Psoas muscle (tissue), 8 donors: ENCODE results near the gene PLXNA4. TPM values are rescaled to one million over a fixed set of nuclear protein-coding genes. Genes with fewer than 3 reads are reported as not detected.

Source experiments
- ATAC-seq, 4 donors: fragments of 200-7000 bp; cut with Tn5 transposase; one replicate each; pipeline ENCODE4 v1.9.1; 2020; ENCODE audit warnings: moderate library complexity in 3 of 4, mild to moderate bottlenecking in 2 of 4
- DNase-seq, 2 donors: peaks; one replicate each; pipeline ENCODE4 v3.0.0-alpha.2; 2020
- H3K27ac ChIP-seq: fragments of 200-600 bp; one replicate; pipeline ENCODE4 v1.8.0; 2022
- H3K27me3 ChIP-seq, 3 donors: fragments of 200-600 bp in 1 of 3; one replicate each; pipeline versions ENCODE4 v1.6.1 to v1.8.0; 2013 to 2022; ENCODE audit warnings: low read length in 2 of 3, mild to moderate bottlenecking in 2 of 3, moderate library complexity in 1 of 3; ENCODE audit not compliant: insufficient read depth in 3 of 3
- H3K36me3 ChIP-seq, 2 donors: fragments of 200-600 bp in 1 of 2; one replicate each; pipeline versions ENCODE4 v1.6.1 to v1.8.0; 2013 to 2022; ENCODE audit warnings: low read depth in 1 of 2, mild to moderate bottlenecking in 1 of 2, moderate library complexity in 1 of 2; ENCODE audit not compliant: insufficient read depth in 1 of 2
- H3K4me1 ChIP-seq: fragments of 200-600 bp; one replicate; pipeline ENCODE4 v1.8.0; 2022
- H3K4me3 ChIP-seq: fragments of 200-600 bp; one replicate; pipeline ENCODE4 v1.8.0; 2022; ENCODE audit warnings: mild to moderate bottlenecking
- H3K9me3 ChIP-seq: fragments of 200-600 bp; one replicate; pipeline ENCODE4 v1.8.0; 2022
- WGBS, 3 donors: extraction: QIAGEN DNeasy Blood & Tissue Kit; methylation state at CpG; one replicate each; pipeline versions ENCODE4 v1.1.6 to v1.1.7; 2013; 5-methylcytosine and 5-hydroxymethylcytosine counted together
- intact Hi-C, 2 donors: fragments of 100-400 bp; cut with DNase I; formaldehyde crosslinking; loops; one replicate each; pipeline versions ENCODE4 v1.11.0 to v1.14.2; 2022
- polyA plus RNA-seq, 3 donors: library from polyadenylated mRNA; stranded (reverse); fragments of 200-250 nt; gene quantifications; one replicate each; pipeline ENCODE4 v1.2.3, GENCODE V29; 2013
- total RNA-seq, 4 donors: library from RNA; stranded (reverse); fragmentation: NEBNext Ultra II Directional in 2 of 4; extraction: Animal tissue kit (Norgen Biotek cat#: 25700) in 2 of 4; gene quantifications; one replicate each; pipeline versions ENCODE4 v1.2.1 to v1.2.4, GENCODE V29; 2021 to 2023
- TF ChIP-seq, protein P1 (sequence below): fragments of 200-600 bp; IDR thresholded peaks from one replicate; pipeline ENCODE4 v1.8.0; 2022; ENCODE audit warnings: antibody characterized with exemption
- donor health status: healthy with polysubstance abuse.
- donor health status: DM: no; HTN: no; CAD: no; lungs with moderate emphysema.
- donor health status: Bipolar disorder and iron deficiency.
- donor health status: healthy.
- donor health status: DM: yes; HTN: yes; CAD: no.
- donor health status: DM: no; HTN: no; CAD: no.
- donor health status: DM: no; HTN: no; CAD: no.
- donor health status: DM: yes; HTN: yes; CAD: no.

Gene PLXNA4
- total and polyA plus RNA-seq, 7 donors: 0.15 to 2.5 (median 0.88) TPM

DNA sequence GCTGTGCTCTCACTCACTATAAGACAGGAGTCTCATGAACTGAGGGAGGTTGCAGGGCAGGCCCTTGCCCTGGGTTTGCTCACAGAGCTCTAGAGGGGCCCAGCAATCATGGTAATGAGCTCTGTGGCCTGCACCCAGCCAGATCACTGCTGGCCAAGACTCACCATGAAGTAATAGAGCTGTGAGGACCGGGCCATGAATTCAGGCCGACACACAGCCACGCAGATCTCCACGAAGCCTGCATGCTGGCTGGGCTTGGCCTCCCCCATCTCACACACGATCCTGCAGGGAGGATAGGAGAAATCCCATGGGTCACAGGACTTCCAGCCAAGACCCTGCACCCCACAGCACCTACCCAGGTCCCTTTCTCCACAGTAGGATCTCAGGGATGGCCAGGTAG lies 382.4 kb downstream of the PLXNA4 start:
- WGBS, 3 donors: 76 to 87% (median 87%) methylated on average over 5 of the region's 5 CpGs
- Histone ChIP-seq H3K4me3 (no peak overlapping the region), H3K36me3 (no peaks in the 10 kb centered on the region), H3K27me3 (no peaks in the 10 kb centered on the region), H3K27ac (no peak overlapping the region), H3K9me3 (no peaks in the 10 kb centered on the region), H3K4me1 (no peaks in the 10 kb centered on the region)
- DNase-seq (no peak), ATAC-seq (no peak)
- intact Hi-C loops: no loop called here
- TF ChIP-seq, protein P1, sequence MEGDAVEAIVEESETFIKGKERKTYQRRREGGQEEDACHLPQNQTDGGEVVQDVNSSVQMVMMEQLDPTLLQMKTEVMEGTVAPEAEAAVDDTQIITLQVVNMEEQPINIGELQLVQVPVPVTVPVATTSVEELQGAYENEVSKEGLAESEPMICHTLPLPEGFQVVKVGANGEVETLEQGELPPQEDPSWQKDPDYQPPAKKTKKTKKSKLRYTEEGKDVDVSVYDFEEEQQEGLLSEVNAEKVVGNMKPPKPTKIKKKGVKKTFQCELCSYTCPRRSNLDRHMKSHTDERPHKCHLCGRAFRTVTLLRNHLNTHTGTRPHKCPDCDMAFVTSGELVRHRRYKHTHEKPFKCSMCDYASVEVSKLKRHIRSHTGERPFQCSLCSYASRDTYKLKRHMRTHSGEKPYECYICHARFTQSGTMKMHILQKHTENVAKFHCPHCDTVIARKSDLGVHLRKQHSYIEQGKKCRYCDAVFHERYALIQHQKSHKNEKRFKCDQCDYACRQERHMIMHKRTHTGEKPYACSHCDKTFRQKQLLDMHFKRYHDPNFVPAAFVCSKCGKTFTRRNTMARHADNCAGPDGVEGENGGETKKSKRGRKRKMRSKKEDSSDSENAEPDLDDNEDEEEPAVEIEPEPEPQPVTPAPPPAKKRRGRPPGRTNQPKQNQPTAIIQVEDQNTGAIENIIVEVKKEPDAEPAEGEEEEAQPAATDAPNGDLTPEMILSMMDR: no peak

DNA sequence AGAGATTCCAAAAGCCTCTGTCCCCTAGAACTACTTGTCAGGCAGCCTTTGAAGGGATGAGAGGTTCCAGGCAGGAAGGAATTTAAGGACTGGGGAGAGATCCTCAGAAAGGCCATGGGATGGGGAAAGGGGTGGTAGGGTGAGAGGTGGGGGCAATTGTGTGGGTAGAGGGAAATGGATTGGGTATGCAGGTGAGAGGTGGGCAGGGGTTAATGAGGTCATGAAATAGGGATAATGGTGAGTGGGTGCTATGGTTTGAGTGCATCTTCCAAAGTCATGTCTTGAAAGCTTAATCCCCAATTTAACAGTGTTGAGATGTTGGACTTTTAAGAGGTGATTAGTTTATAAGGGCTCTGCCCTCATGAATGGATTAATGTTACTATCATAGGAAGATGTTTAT lies 383.5 kb downstream of the PLXNA4 start:
- intact Hi-C loops: no loop called here
- Histone ChIP-seq H3K36me3 (no peaks in the 10 kb centered on the region), H3K27me3 (no peaks in the 10 kb centered on the region), H3K4me1 (no peaks in the 10 kb centered on the region), H3K27ac (no peak overlapping the region), H3K4me3 (no peak overlapping the region), H3K9me3 (no peaks in the 10 kb centered on the region)
- TF ChIP-seq, protein P1: no peak
- DNase-seq (no peak), ATAC-seq (no peak)

DNA sequence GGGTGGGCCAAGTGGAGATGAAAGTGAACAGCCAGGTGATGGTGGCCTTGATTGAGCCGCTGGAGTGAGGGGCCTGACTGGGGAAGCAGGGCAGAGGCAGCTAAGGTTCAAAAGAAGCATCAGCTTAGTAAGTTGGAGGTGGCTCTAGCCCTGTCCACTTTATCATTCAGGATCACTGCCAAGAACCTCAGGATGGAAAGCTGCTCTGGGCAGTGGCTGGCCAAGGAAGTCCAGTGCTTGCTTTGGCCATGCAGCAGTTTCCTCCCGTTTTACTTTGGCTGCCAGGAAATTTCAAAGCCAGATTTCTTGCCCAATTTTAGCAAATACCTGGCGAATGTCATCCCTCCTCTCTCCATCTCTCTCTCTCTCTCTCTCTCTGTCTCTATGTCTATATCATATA lies 384.9 kb downstream of the PLXNA4 start:
- ATAC-seq (no peak), DNase-seq (no peak)
- H3K27ac ChIP-seq: no peak overlapping the region
- no peaks in the 10 kb centered on the region for H3K36me3 ChIP-seq
- TF ChIP-seq, protein P1: no peak
- intact Hi-C loops: no loop called here
- H3K4me3 ChIP-seq: no peak overlapping the region
- no peaks in the 10 kb centered on the region for H3K27me3 ChIP-seq
- no peaks in the 10 kb centered on the region for H3K4me1 ChIP-seq
- WGBS, 3 donors: 46 to 60% (median 54%) methylated on average over 3 of the region's 3 CpGs
- peaks cover 10% of the 10 kb centered on the region for H3K9me3 ChIP-seq

DNA sequence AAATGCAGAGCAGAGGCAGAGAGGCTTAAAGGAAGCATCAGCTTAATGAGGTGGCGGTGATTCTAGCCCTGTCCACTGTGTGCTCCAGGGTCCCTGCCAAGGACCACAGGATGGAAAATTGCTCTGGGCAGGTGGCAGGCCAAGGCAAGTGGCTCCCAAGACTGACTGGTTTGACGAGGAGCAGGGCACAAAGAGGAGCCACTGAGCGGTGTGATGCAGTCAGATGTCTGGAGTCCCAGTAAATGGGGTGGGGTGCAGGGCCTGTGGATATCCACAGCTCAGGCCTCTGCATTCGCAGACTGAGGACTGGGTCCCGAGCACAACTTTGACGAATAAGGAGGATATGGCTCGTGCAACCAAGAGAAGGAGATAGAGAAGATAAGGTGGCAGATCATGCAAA lies 385.6 kb downstream of the PLXNA4 start:
- WGBS, 3 donors: 89 to 92% (median 92%) methylated on average over 7 of the region's 7 CpGs
- no peaks in the 10 kb centered on the region for H3K4me1 ChIP-seq
- no peak for ATAC-seq

DNA sequence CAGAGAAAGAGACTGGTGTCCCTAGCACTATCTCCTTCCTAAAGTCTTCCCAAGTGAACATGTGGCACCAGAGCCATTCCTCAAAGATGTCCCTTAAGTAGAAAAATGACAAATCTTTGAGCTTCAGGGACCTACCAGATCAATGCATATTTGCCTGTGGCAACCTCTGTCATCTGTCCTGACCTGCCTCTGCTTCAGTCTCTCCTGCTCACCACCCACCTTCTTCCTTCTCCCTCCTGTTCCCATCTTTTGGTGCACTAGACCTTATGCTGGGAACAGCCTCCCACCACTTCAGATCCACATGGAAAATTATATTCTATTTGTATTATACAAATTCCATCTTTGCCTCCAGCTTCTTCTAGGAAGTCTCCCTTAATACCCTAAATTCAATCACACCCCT lies 386.4 kb downstream of the PLXNA4 start:
- ATAC-seq (no peak), DNase-seq (no peak)
- no peak overlapping the region for H3K27ac ChIP-seq
- H3K27me3 ChIP-seq: no peaks in the 10 kb centered on the region
- no peak overlapping the region for H3K4me3 ChIP-seq
- peaks cover 10% of the 10 kb centered on the region for H3K9me3 ChIP-seq
- intact Hi-C loops: no loop called here
- no peaks in the 10 kb centered on the region for H3K36me3 ChIP-seq
- TF ChIP-seq, protein P1: no peak
- H3K4me1 ChIP-seq: no peaks in the 10 kb centered on the region

More for the DNA sequence above, 385.6 kb downstream of the PLXNA4 start:
- intact Hi-C loops: no loop called here
- H3K4me3 ChIP-seq: no peak overlapping the region
- no peaks in the 10 kb centered on the region for H3K27me3 ChIP-seq
- no peak for DNase-seq
- peaks cover 10% of the 10 kb centered on the region for H3K9me3 ChIP-seq
- H3K36me3 ChIP-seq: no peaks in the 10 kb centered on the region
- no peak overlapping the region for H3K27ac ChIP-seq
- TF ChIP-seq, protein P1: no peak
